Smooth muscle cell (in vitro differentiated cells): ENCODE measurements around the gene MGAT5. TPM values are rescaled to one million over a fixed set of nuclear protein-coding genes. Genes with fewer than 3 reads are reported as not detected.

Experiments used
- DNase-seq: peaks from one replicate; lab custom pipeline; 2025; ENCODE audit not compliant: unreplicated experiment; lab: John Stamatoyannopoulos, UW
- H2AFZ ChIP-seq: fragments of 200-600 bp; sonication (generic); 2 replicates; pipeline ENCODE4 v1.6.0; 2016; ENCODE audit warnings: antibody characterized with exemption, low read depth, mild to moderate bottlenecking
- H3F3A ChIP-seq: fragments of 200-600 bp; sonication (generic); 2 replicates; pipeline ENCODE4 v1.6.0; 2017; ENCODE audit warnings: antibody characterized with exemption, low read depth
- H3K27ac ChIP-seq: fragments of 200-600 bp; sonication (generic); 2 replicates; pipeline ENCODE4 v1.5.1; 2016; ENCODE audit warnings: low read depth, mild to moderate bottlenecking
- H3K27me3 ChIP-seq: fragments of 200-600 bp; sonication (generic); 2 replicates; pipeline ENCODE4 v1.6.1; 2016; ENCODE audit warnings: low read depth, mild to moderate bottlenecking
- H3K36me3 ChIP-seq: fragments of 200-600 bp; sonication (generic); 2 replicates; pipeline ENCODE4 v1.5.1; 2016; ENCODE audit warnings: low read depth
- H3K4me1 ChIP-seq: fragments of 200-600 bp; sonication (generic); 2 replicates; pipeline ENCODE4 v1.5.1; 2016; ENCODE audit warnings: low read depth
- H3K4me2 ChIP-seq: fragments of 200-600 bp; sonication (generic); 2 replicates; pipeline ENCODE4 v1.6.0; 2016; ENCODE audit warnings: mild to moderate bottlenecking
- H3K4me3 ChIP-seq: fragments of 200-600 bp; sonication (generic); 2 replicates; pipeline ENCODE4 v1.5.1; 2016; ENCODE audit warnings: mild to moderate bottlenecking
- H3K79me2 ChIP-seq: fragments of 200-600 bp; sonication (generic); 2 replicates; pipeline ENCODE4 v1.6.0; 2016; ENCODE audit warnings: low read depth, mild to moderate bottlenecking
- H3K9ac ChIP-seq: fragments of 200-600 bp; sonication (generic); 2 replicates; pipeline ENCODE4 v1.6.0; 2016; ENCODE audit warnings: low read depth
- H3K9me3 ChIP-seq: fragments of 200-600 bp; sonication (generic); replicated peaks from 2 replicates; pipeline ENCODE4 v1.5.1; 2016; ENCODE audit warnings: low read depth
- H4K20me1 ChIP-seq: fragments of 200-600 bp; sonication (generic); 2 replicates; pipeline ENCODE4 v1.6.0; 2016; ENCODE audit warnings: low read depth
- WGBS: methylation state at CpG from one replicate; pipeline ENCODE4 v1.1.7; 2016; ENCODE audit warnings: low lambda C conversion rate; 5-methylcytosine and 5-hydroxymethylcytosine counted together
- polyA plus RNA-seq: library from polyadenylated mRNA; unstranded; fragments of >200 nt; fragmentation: Nextera tagmentation; extraction: Ambion mirVana; gene quantifications from 2 replicates; pipeline ENCODE4 v1.2.1, GENCODE V29; 2016
- total RNA-seq: library from RNA; depleted of rRNA; stranded (reverse); fragments of >200 nt; gene quantifications from 2 replicates; pipeline ENCODE4 v1.2.3, GENCODE V29; 2014
- TF ChIP-seq, protein P1 (sequence below): fragments of 200-600 bp; sonication (generic); IDR thresholded peaks from 2 replicates; pipeline ENCODE4 v1.5.1; 2017; ENCODE audit warnings: borderline replicate concordance, mild to moderate bottlenecking, antibody characterized with exemption; ENCODE audit not compliant: insufficient read depth, poor library complexity, severe bottlenecking

Gene MGAT5
- total and polyA plus RNA-seq, 2 experiments from 2014 or later: 4.5 to 33.8 TPM

DNA sequence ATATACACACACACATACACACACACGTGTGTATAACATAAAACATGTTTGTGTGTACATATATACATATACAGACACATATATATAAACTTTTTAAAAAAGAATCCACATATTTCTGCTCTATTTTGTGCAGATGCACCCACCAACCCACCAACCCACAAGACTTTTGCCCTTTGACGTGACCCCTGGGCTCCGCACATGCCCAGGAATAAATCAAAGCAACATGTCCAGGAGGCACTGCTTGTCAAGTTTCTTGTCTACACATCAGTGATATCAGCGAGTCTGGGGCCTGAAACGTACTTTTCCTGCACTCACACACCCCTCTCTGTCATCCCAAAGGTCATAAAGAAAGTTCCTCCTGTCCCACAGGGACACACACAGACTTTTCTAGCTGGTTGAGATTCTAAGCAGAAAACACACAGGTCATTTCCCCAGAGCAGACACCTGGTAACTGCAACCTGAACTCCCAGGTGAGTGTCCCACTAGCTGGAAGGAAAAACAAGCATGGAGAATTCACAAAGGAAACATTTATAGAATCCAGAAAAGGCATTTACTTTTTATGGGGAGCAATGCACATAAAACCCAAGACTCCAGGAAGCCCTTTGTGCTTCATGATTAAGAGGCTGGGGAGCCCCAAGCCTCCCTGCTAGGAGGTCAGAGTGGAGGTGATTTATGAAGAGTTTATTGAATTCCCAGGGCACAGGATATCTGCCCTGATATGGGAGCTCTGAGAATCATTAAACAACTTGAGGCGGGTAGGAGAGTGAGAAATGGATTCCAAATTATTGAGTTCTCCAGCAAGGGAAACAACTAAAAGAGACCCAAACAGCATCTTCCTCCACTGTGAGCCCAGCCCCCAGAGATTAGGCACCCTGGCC is 211.6 kb downstream of the MGAT5 start:
- TF ChIP-seq, protein P1, sequence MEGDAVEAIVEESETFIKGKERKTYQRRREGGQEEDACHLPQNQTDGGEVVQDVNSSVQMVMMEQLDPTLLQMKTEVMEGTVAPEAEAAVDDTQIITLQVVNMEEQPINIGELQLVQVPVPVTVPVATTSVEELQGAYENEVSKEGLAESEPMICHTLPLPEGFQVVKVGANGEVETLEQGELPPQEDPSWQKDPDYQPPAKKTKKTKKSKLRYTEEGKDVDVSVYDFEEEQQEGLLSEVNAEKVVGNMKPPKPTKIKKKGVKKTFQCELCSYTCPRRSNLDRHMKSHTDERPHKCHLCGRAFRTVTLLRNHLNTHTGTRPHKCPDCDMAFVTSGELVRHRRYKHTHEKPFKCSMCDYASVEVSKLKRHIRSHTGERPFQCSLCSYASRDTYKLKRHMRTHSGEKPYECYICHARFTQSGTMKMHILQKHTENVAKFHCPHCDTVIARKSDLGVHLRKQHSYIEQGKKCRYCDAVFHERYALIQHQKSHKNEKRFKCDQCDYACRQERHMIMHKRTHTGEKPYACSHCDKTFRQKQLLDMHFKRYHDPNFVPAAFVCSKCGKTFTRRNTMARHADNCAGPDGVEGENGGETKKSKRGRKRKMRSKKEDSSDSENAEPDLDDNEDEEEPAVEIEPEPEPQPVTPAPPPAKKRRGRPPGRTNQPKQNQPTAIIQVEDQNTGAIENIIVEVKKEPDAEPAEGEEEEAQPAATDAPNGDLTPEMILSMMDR: no peak
- H3K9ac ChIP-seq: no peak overlapping the region
- H3K36me3 ChIP-seq: no peaks in the 10 kb centered on the region
- H3K4me1 ChIP-seq: no peaks in the 10 kb centered on the region
- no peaks in the 10 kb centered on the region for H3F3A ChIP-seq
- H2AFZ ChIP-seq: no peak overlapping the region
- WGBS: 78% methylated on average over 6 of the region's 6 CpGs
- H3K27me3 ChIP-seq: no peaks in the 10 kb centered on the region
- H4K20me1 ChIP-seq: no peaks in the 10 kb centered on the region
- no peak overlapping the region for H3K4me2 ChIP-seq
- no peaks in the 10 kb centered on the region for H3K9me3 ChIP-seq
- DNase-seq: no peak
- H3K4me3 ChIP-seq: no peak overlapping the region
- no peak overlapping the region for H3K27ac ChIP-seq
- no peaks in the 10 kb centered on the region for H3K79me2 ChIP-seq

DNA sequence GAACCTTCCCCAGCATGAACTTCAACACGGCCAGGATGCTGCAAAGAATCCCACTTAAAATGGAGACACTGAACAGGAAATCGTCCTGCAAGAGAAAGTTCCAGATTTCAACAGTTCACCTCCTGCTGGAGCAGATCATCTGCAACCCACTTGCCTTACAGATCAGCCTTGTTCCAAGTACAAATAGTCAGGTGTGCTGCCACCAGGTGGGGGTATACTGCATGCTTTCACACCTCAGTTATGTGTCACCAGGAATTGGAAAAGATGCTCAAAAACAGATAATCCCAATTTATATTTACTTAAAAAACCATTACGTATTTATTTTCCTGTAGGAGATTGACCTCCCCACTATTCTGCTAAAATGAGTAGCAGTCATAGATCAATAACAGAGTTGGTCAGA is 212.3 kb downstream of the MGAT5 start:
- H4K20me1 ChIP-seq: no peaks in the 10 kb centered on the region
- no peak overlapping the region for H3K4me3 ChIP-seq
- H3K79me2 ChIP-seq: no peaks in the 10 kb centered on the region
- DNase-seq: no peak
- no peaks in the 10 kb centered on the region for H3K4me1 ChIP-seq
- no peaks in the 10 kb centered on the region for H3K36me3 ChIP-seq
- no peak overlapping the region for H3K9ac ChIP-seq
- H3F3A ChIP-seq: no peaks in the 10 kb centered on the region
- H3K27ac ChIP-seq: no peak overlapping the region
- no peak overlapping the region for H2AFZ ChIP-seq
- no peak overlapping the region for H3K4me2 ChIP-seq
- H3K9me3 ChIP-seq: no peaks in the 10 kb centered on the region
- WGBS: 73% methylated on average over 3 of the region's 3 CpGs
- no peaks in the 10 kb centered on the region for H3K27me3 ChIP-seq
- TF ChIP-seq, protein P1: peak; percentile 33

- Histone ChIP-seq H4K20me1 (no peaks in the 10 kb centered on the region), H3K79me2 (no peaks in the 10 kb centered on the region), H3K27ac (no peak overlapping the region), H3K9me3 (no peaks in the 10 kb centered on the region), H3K27me3 (no peaks in the 10 kb centered on the region), H3F3A (no peaks in the 10 kb centered on the region), H3K9ac (no peak overlapping the region), H3K4me2 (no peak overlapping the region), H2AFZ (no peak overlapping the region), H3K4me3 (no peak overlapping the region), H3K36me3 (no peaks in the 10 kb centered on the region), H3K4me1 (no peaks in the 10 kb centered on the region)
- 93% methylated on average over 2 of the region's 2 CpGs for WGBS
- TF ChIP-seq, protein P1: no peak
- DNase-seq: no peak
Measured at GRCh38 chr2:134468164-134468563, 214.3 kb downstream of the MGAT5 start.

GRCh38 chr2:134468776-134469175 is 214.9 kb downstream of the MGAT5 start:
- TF ChIP-seq, protein P1: no peak
- no peak overlapping the region for H3K27ac ChIP-seq
- no peak overlapping the region for H3K9ac ChIP-seq
- DNase-seq: no peak
- no peaks in the 10 kb centered on the region for H3F3A ChIP-seq
- H2AFZ ChIP-seq: no peak overlapping the region
- H3K36me3 ChIP-seq: no peaks in the 10 kb centered on the region
- H3K4me2 ChIP-seq: no peak overlapping the region
- no peaks in the 10 kb centered on the region for H3K9me3 ChIP-seq
- H4K20me1 ChIP-seq: no peaks in the 10 kb centered on the region
- H3K4me1 ChIP-seq: no peaks in the 10 kb centered on the region
- H3K79me2 ChIP-seq: no peaks in the 10 kb centered on the region
- H3K27me3 ChIP-seq: no peaks in the 10 kb centered on the region
- WGBS: 92% methylated on average over 12 of the region's 12 CpGs
- H3K4me3 ChIP-seq: no peak overlapping the region
